PC-3 (cell line): ENCODE results near the gene NELFE. TPM values are rescaled to one million over a fixed set of nuclear protein-coding genes. Genes with fewer than 3 reads are reported as not detected.
"Not testable (repeated sequence)": the region's sequence is repeated elsewhere in the genome, so short reads cannot be mapped to it uniquely, and the experiment has no call there.

Source experiments
- ATAC-seq: fragments of 200-7000 bp; cut with Tn5 transposase; 2 replicates; pipeline ENCODE4 v1.9.1; 2020; ENCODE audit warnings: mild to moderate bottlenecking, moderate library complexity
- BruUV-seq: library from RNA; stranded (reverse); fragments of 400-500 nt; replicated peaks from 2 replicates; lab custom pipeline; 2021; lab: Mats Ljungman, UMichigan
- CTCF ChIA-PET: fragments of 300-600 bp; sonication (Branson Sonifier 250); formaldehyde crosslinking; loops from one replicate; lab custom pipeline; 2022; ENCODE audit warnings: antibody characterized with exemption; lab: Charles Lee
- POLR2A ChIA-PET: fragments of 300-600 bp; sonication (Branson Sonifier 250); formaldehyde crosslinking; loops from one replicate; lab custom pipeline; 2022; ENCODE audit warnings: antibody characterized with exemption; ENCODE audit not compliant: unreplicated experiment; lab: Charles Lee
- DNase-seq: peaks from one replicate; pipeline ENCODE4 v3.0.0-alpha.2; 2015
- H2AFZ ChIP-seq: fragments of 300-600 bp; sonication (generic); 2 replicates; pipeline ENCODE4 v1.6.0; 2016; ENCODE audit warnings: antibody characterized with exemption, low read length
- H3F3A ChIP-seq: fragments of 300-600 bp; sonication (generic); one replicate; pipeline ENCODE4 v1.6.0; 2017; ENCODE audit warnings: antibody characterized with exemption, low read length, control low read depth, mild to moderate bottlenecking; ENCODE audit not compliant: unreplicated experiment
- H3K27ac ChIP-seq: fragments of 300-600 bp; sonication (generic); 2 replicates; pipeline ENCODE4 v1.5.1; 2016; ENCODE audit warnings: mild to moderate bottlenecking, low read length
- H3K27me3 ChIP-seq: fragments of 300-600 bp; sonication (generic); 2 replicates; pipeline ENCODE4 v1.6.1; 2016; ENCODE audit warnings: low read length, mixed read lengths
- H3K36me3 ChIP-seq: fragments of 300-600 bp; sonication (generic); 2 replicates; pipeline ENCODE4 v1.6.1; 2016; ENCODE audit warnings: low read depth, mixed run types, low read length, mixed read lengths
- H3K4me1 ChIP-seq: fragments of 300-600 bp; sonication (generic); 2 replicates; pipeline ENCODE4 v1.5.1; 2016; ENCODE audit warnings: low read length; ENCODE audit not compliant: insufficient read depth
- H3K4me2 ChIP-seq: fragments of 300-600 bp; sonication (generic); 2 replicates; pipeline ENCODE4 v1.6.0; 2016; ENCODE audit warnings: low read length
- H3K4me3 ChIP-seq: fragments of 300-600 bp; sonication (generic); 2 replicates; pipeline ENCODE4 v1.5.1; 2016; ENCODE audit warnings: mild to moderate bottlenecking, low read length, mixed read lengths
- H3K79me2 ChIP-seq: fragments of 300-600 bp; sonication (generic); 2 replicates; pipeline ENCODE4 v1.6.1; 2017; ENCODE audit warnings: low read length, mixed read lengths
- H3K9ac ChIP-seq: fragments of 300-600 bp; sonication (generic); 2 replicates; pipeline ENCODE4 v1.6.0; 2016; ENCODE audit warnings: mild to moderate bottlenecking, low read length
- H3K9me2 ChIP-seq: fragments of 300-600 bp; sonication (generic); replicated peaks from 2 replicates; pipeline ENCODE4 v1.6.1; 2016; ENCODE audit warnings: mixed run types, low read length, mixed read lengths
- H3K9me3 ChIP-seq: fragments of 300-600 bp; sonication (generic); 2 replicates; pipeline ENCODE4 v1.6.1; 2016; ENCODE audit warnings: low read length, mixed read lengths
- H4K20me1 ChIP-seq: fragments of 300-600 bp; sonication (generic); 2 replicates; pipeline ENCODE4 v1.6.1; 2016; ENCODE audit warnings: low read length, mixed read lengths
- EZH2 ChIP-seq: fragments of 300-600 bp; sonication (generic); IDR thresholded peaks from one replicate; pipeline ENCODE4 v1.6.1; 2017; ENCODE audit warnings: antibody characterized with exemption, mild to moderate bottlenecking, low read length; ENCODE audit not compliant: unreplicated experiment
- EZH2phosphoT487 ChIP-seq: fragments of 300-600 bp; sonication (generic); IDR thresholded peaks from 2 replicates; pipeline ENCODE4 v1.6.1; 2018; ENCODE audit warnings: mild to moderate bottlenecking, antibody characterized with exemption, low read length, borderline replicate concordance
- intact Hi-C: fragments of 100-400 bp; cut with micrococcal nuclease; formaldehyde crosslinking; loops from 2 replicates; pipeline ENCODE4 v1.9.0; 2023
- total RNA-seq: library from RNA; depleted of rRNA; stranded (reverse); fragments of >200 nt; gene quantifications from 2 replicates; pipeline ENCODE4 v1.2.3, GENCODE V29; 2014
- TF ChIP-seq, protein P1 (sequence below): fragments of 300-600 bp; sonication (generic); conservative IDR thresholded peaks from 2 replicates; pipeline ENCODE4 v1.5.1; 2017; ENCODE audit warnings: antibody characterized with exemption, low read depth, mild to moderate bottlenecking, low read length

The NELFE gene
- total RNA-seq, 1 experiment from 2014 or later: 132 TPM

GRCh38 chr6:31908791-31909190, 50.0 kb downstream of the NELFE start:
- H3K36me3 ChIP-seq: no peaks in the 10 kb centered on the region
- peaks cover 33% of the 10 kb centered on the region for H3K4me1 ChIP-seq
- H3K9me3 ChIP-seq: no peaks in the 10 kb centered on the region
- H3K27me3 ChIP-seq: no peaks in the 10 kb centered on the region
- no peaks in the 10 kb centered on the region for H3K79me2 ChIP-seq
- ChIA-PET CTCF (no interaction called here), POLR2A (no interaction called here)
- H4K20me1 ChIP-seq: no peaks in the 10 kb centered on the region
- no peaks in the 10 kb centered on the region for H3K9me2 ChIP-seq
- DNase-seq (peak; percentile 87), ATAC-seq (peak; percentile 82)
- H3K4me3 ChIP-seq: no peak overlapping the region
- H3K4me2 ChIP-seq: peak overlapping the region; percentile 28
- H2AFZ ChIP-seq: no peak overlapping the region
- no peaks in the 10 kb centered on the region for H3F3A ChIP-seq
- H3K9ac ChIP-seq: no peak overlapping the region
- intact Hi-C loops: loop anchor here (10.0 kb wide), 1 partner anchor 206 kb away; no protein-coding TSS in a partner anchor
- no TSS peak for BruUV-seq
- peak overlapping the region; percentile 46 for H3K27ac ChIP-seq
- TF ChIP-seq EZH2 (no peak), EZH2phosphoT487 (no peak)
- TF ChIP-seq, protein P1, sequence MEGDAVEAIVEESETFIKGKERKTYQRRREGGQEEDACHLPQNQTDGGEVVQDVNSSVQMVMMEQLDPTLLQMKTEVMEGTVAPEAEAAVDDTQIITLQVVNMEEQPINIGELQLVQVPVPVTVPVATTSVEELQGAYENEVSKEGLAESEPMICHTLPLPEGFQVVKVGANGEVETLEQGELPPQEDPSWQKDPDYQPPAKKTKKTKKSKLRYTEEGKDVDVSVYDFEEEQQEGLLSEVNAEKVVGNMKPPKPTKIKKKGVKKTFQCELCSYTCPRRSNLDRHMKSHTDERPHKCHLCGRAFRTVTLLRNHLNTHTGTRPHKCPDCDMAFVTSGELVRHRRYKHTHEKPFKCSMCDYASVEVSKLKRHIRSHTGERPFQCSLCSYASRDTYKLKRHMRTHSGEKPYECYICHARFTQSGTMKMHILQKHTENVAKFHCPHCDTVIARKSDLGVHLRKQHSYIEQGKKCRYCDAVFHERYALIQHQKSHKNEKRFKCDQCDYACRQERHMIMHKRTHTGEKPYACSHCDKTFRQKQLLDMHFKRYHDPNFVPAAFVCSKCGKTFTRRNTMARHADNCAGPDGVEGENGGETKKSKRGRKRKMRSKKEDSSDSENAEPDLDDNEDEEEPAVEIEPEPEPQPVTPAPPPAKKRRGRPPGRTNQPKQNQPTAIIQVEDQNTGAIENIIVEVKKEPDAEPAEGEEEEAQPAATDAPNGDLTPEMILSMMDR: no peak

- H3K36me3 ChIP-seq, BruUV-seq, H3K9ac ChIP-seq, H3K27me3 ChIP-seq, H3K79me2 ChIP-seq, H3K4me3 ChIP-seq, H3K9me2 ChIP-seq, ATAC-seq, DNase-seq, H4K20me1 ChIP-seq, H3F3A ChIP-seq, POLR2A ChIA-PET, CTCF ChIA-PET, H2AFZ ChIP-seq, H3K9me3 ChIP-seq: not testable (repeated sequence)
- intact Hi-C loops: loop anchor here (10.0 kb wide), 1 partner anchor 207 kb away; no protein-coding TSS in a partner anchor
- peak overlapping the region; percentile 28 for H3K4me2 ChIP-seq
- peak overlapping the region; percentile 46 for H3K27ac ChIP-seq
- peaks cover 33% of the 10 kb centered on the region for H3K4me1 ChIP-seq
These were observed 50.5 kb downstream of the NELFE start for GRCh38 chr6:31908255-31908654.

DNA sequence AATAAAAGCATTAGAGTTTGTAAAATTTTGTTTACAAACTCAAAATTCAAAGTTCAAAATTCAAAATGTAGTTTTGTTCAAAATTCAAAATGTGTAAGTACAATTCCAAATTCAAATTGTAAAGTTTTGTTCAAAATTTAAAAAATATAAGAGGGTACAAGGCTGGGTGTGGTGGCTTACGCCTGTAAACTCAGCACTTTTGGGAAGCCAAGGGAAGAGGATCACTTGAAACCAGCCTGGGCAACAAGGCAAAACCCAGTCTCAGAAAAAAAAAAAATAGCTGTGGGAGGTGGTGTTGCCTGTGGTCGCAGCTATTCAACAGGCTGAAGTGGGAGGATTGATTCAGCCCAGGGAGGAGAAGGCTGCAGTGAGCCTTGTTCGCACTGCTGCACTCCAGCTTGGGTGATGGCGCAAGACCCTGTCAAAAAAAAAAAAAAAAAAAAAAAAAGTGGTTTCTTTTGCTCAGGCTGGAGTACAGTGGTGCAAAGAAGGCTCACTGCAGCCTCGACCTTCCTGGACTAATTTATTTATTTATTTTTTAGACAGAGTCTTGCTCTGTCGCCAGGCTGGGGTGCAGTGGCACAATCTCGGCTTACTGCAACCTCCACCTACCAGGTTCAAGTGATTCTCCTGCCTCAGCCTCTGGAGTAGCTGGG, 51.5 kb downstream of the NELFE start:
- Histone ChIP-seq H3F3A (no peaks in the 10 kb centered on the region), H3K4me1 (peaks cover 39% of the 10 kb centered on the region), H4K20me1 (no peaks in the 10 kb centered on the region), H3K36me3 (no peaks in the 10 kb centered on the region), H3K4me3 (no peak overlapping the region), H3K27me3 (no peaks in the 10 kb centered on the region), H3K9ac (no peak overlapping the region), H3K79me2 (no peaks in the 10 kb centered on the region), H3K4me2 (no peak overlapping the region), H3K27ac (no peak overlapping the region), H3K9me3 (no peaks in the 10 kb centered on the region), H2AFZ (no peak overlapping the region), H3K9me2 (no peaks in the 10 kb centered on the region)
- BruUV-seq: no TSS peak
- TF ChIP-seq EZH2phosphoT487: no peak
- TF ChIP-seq EZH2: no peak
- TF ChIP-seq, protein P1: no peak
- ATAC-seq (no peak), DNase-seq (no peak)
- CTCF ChIA-PET: interaction anchor here (0.7 kb wide), 1 partner anchor 228 kb away, joined by 17 read pairs; no protein-coding TSS in a partner anchor
- intact Hi-C loops: loop anchor here (10.0 kb wide), 1 partner anchor 208 kb away; no protein-coding TSS in a partner anchor
- POLR2A ChIA-PET: interaction anchor here (0.6 kb wide), 1 partner anchor 462 kb away, joined by 6 read pairs; no protein-coding TSS in a partner anchor

GRCh38 chr6:31906727-31907126, 52.0 kb downstream of the NELFE start:
- POLR2A ChIA-PET: interaction anchor here (0.6 kb wide), 1 partner anchor 463 kb away, joined by 6 read pairs; no protein-coding TSS in a partner anchor
- CTCF ChIA-PET: interaction anchor here (0.7 kb wide), 1 partner anchor 229 kb away, joined by 17 read pairs; no protein-coding TSS in a partner anchor
- peaks cover 37% of the 10 kb centered on the region for H3K4me1 ChIP-seq

More at GRCh38 chr6:31906727-31907126, 52.0 kb downstream of the NELFE start:
- not testable (repeated sequence) for H4K20me1 ChIP-seq, H3K27me3 ChIP-seq, H3K4me2 ChIP-seq, H3K9me3 ChIP-seq, ATAC-seq, H3F3A ChIP-seq, H3K9ac ChIP-seq, DNase-seq, H3K27ac ChIP-seq, H3K36me3 ChIP-seq, H3K79me2 ChIP-seq, H2AFZ ChIP-seq, BruUV-seq, H3K9me2 ChIP-seq, H3K4me3 ChIP-seq
- intact Hi-C loops: loop anchor here (10.0 kb wide), 1 partner anchor 208 kb away; no protein-coding TSS in a partner anchor
